Hepatocyte (in vitro differentiated cells): Measurements from ENCODE around the gene CTNNA1. TPM values are rescaled to one million over a fixed set of nuclear protein-coding genes. Genes with fewer than 3 reads are reported as not detected.

ENCODE experiments used
- DNase-seq: peaks from one replicate; pipeline ENCODE4 v3.0.0-alpha.2; 2016; ENCODE audit warnings: low spot score
- H2AFZ ChIP-seq: fragments of 200-600 bp; sonication (generic); 2 replicates; pipeline ENCODE4 v1.6.0; 2016; ENCODE audit warnings: antibody characterized with exemption, mild to moderate bottlenecking
- H3K27ac ChIP-seq: fragments of 200-600 bp; sonication (generic); 2 replicates; pipeline ENCODE4 v1.5.1; 2016; ENCODE audit warnings: mild to moderate bottlenecking
- H3K27me3 ChIP-seq: fragments of 200-600 bp; sonication (generic); 2 replicates; pipeline ENCODE4 v1.6.1; 2016
- H3K36me3 ChIP-seq: fragments of 200-600 bp; sonication (generic); replicated peaks from 2 replicates; pipeline ENCODE4 v1.5.1; 2016; ENCODE audit warnings: low read depth; ENCODE audit not compliant: insufficient read depth
- H3K4me1 ChIP-seq: fragments of 200-600 bp; sonication (generic); 2 replicates; pipeline ENCODE4 v1.5.1; 2016; ENCODE audit warnings: mild to moderate bottlenecking, moderate library complexity; ENCODE audit not compliant: insufficient read depth
- H3K4me2 ChIP-seq: fragments of 200-600 bp; sonication (generic); 2 replicates; pipeline ENCODE4 v1.6.0; 2016
- H3K4me3 ChIP-seq: fragments of 200-600 bp; sonication (generic); 2 replicates; pipeline ENCODE4 v1.5.1; 2016; ENCODE audit warnings: mild to moderate bottlenecking
- H3K79me2 ChIP-seq: fragments of 200-600 bp; sonication (generic); 2 replicates; pipeline ENCODE4 v1.6.0; 2017; ENCODE audit warnings: mild to moderate bottlenecking
- H3K9me2 ChIP-seq: fragments of 200-600 bp; sonication (generic); replicated peaks from 2 replicates; pipeline ENCODE4 v1.6.0; 2017; ENCODE audit warnings: mild to moderate bottlenecking; ENCODE audit not compliant: insufficient read depth
- H3K9me3 ChIP-seq: fragments of 200-600 bp; sonication (generic); 2 replicates; pipeline ENCODE4 v1.5.1; 2016; ENCODE audit warnings: low read depth, mild to moderate bottlenecking
- H4K20me1 ChIP-seq: fragments of 200-600 bp; sonication (generic); 2 replicates; pipeline ENCODE4 v1.6.0; 2016; ENCODE audit warnings: mild to moderate bottlenecking; ENCODE audit not compliant: insufficient read depth, poor library complexity, severe bottlenecking
- EZH2 ChIP-seq: fragments of 200-600 bp; sonication (generic); IDR thresholded peaks from 2 replicates; pipeline ENCODE4 v1.6.1; 2016; ENCODE audit warnings: antibody characterized with exemption, mild to moderate bottlenecking, borderline replicate concordance
- EZH2phosphoT487 ChIP-seq: fragments of 200-600 bp; sonication (generic); IDR thresholded peaks from one replicate; pipeline ENCODE4 v1.6.1; 2018; ENCODE audit warnings: antibody characterized with exemption, mild to moderate bottlenecking, low read depth, moderate library complexity; ENCODE audit not compliant: unreplicated experiment, severe bottlenecking
- WGBS: methylation state at CpG from one replicate; pipeline ENCODE4 v1.1.6; 2016; ENCODE audit warnings: low lambda C conversion rate; ENCODE audit errors: missing lambda C conversion rate; 5-methylcytosine and 5-hydroxymethylcytosine counted together
- polyA plus RNA-seq: library from polyadenylated mRNA; unstranded; fragments of >200 nt; fragmentation: Nextera tagmentation; extraction: Ambion mirVana; gene quantifications from 2 replicates; pipeline ENCODE4 v1.2.1, GENCODE V29; 2016
- total RNA-seq: library from RNA; depleted of rRNA; stranded (reverse); fragments of >200 nt; gene quantifications from 2 replicates; pipeline ENCODE4 v1.2.3, GENCODE V29; 2014
- TF ChIP-seq, protein P1 (sequence below): fragments of 200-600 bp; sonication (generic); IDR thresholded peaks from 2 replicates; pipeline ENCODE4 v1.5.1; 2016; ENCODE audit warnings: antibody characterized with exemption, mild to moderate bottlenecking; ENCODE audit not compliant: poor library complexity

The CTNNA1 gene
- total and polyA plus RNA-seq, 2 experiments from 2014 or later: 152 to 349 TPM

DNA sequence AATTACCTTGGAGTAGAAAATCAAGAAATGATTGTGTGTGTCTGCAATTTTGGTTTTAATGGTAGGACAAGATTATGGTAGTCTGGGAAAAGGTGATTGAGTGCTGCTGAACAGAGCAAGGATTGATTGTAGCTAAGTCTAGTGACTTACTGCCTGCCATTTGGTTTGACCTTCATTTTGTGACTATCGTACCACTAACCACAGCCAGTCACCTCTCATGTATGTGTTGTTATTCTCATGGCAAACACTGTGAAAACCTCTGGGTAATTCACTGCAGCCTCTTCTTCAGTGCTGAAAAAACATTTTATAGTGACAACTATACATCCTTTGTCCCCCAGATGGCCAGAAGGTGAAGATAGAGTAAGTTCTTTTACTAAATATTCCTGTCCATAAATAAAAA, 37.5 kb downstream of the CTNNA1 start:
- Histone ChIP-seq H3K27me3 (no peaks in the 10 kb centered on the region), H3K36me3 (no peaks in the 10 kb centered on the region), H3K27ac (no peak overlapping the region), H3K79me2 (peaks cover 100% of the 10 kb centered on the region), H3K9me3 (no peaks in the 10 kb centered on the region), H2AFZ (no peak overlapping the region), H3K4me2 (no peak overlapping the region), H3K9me2 (no peaks in the 10 kb centered on the region), H3K4me3 (no peak overlapping the region), H4K20me1 (peaks cover 98% of the 10 kb centered on the region), H3K4me1 (peaks cover 2% of the 10 kb centered on the region)
- no peak for TF ChIP-seq EZH2phosphoT487
- TF ChIP-seq EZH2: no peak
- TF ChIP-seq, protein P1, sequence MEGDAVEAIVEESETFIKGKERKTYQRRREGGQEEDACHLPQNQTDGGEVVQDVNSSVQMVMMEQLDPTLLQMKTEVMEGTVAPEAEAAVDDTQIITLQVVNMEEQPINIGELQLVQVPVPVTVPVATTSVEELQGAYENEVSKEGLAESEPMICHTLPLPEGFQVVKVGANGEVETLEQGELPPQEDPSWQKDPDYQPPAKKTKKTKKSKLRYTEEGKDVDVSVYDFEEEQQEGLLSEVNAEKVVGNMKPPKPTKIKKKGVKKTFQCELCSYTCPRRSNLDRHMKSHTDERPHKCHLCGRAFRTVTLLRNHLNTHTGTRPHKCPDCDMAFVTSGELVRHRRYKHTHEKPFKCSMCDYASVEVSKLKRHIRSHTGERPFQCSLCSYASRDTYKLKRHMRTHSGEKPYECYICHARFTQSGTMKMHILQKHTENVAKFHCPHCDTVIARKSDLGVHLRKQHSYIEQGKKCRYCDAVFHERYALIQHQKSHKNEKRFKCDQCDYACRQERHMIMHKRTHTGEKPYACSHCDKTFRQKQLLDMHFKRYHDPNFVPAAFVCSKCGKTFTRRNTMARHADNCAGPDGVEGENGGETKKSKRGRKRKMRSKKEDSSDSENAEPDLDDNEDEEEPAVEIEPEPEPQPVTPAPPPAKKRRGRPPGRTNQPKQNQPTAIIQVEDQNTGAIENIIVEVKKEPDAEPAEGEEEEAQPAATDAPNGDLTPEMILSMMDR: no peak
- WGBS: 96% methylated on average over 1 of the region's 1 CpG
- no peak for DNase-seq

DNA sequence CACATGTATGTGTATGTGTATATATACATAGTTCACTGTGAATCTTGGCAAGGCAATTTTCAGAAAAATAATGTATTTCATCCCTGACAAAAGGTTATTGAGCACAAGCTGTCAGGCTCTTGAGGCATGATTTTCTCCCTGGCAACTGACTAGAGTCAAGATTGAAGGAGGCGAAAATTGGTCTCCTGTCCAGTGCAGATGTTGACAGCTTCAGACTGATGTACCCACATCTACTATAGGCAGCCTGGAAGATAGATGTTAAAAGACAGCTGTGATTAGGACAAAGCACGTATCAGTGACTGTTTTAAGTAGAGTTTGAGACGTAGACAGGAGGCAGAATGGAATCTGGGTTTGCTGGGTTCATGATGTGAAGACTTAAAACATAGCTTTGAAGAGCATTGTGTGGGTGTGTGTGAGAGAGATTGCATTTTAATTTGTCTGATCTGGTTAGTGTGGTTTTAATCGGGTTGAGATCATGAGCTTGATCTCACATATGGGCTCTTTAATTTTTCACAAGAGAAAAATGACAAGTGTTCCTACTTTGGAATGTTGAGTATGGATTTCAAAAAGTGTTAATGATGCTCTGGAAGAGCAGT, 39.1 kb downstream of the CTNNA1 start:
- peaks cover 99% of the 10 kb centered on the region for H4K20me1 ChIP-seq
- no peaks in the 10 kb centered on the region for H3K36me3 ChIP-seq
- no peaks in the 10 kb centered on the region for H3K9me2 ChIP-seq
- no peak overlapping the region for H3K4me3 ChIP-seq
- TF ChIP-seq EZH2 (no peak), EZH2phosphoT487 (no peak)
- TF ChIP-seq, protein P1: no peak
- H3K27ac ChIP-seq: no peak overlapping the region
- WGBS: 81% methylated on average over 4 of the region's 4 CpGs
- no peak overlapping the region for H3K4me2 ChIP-seq
- H3K4me1 ChIP-seq: peaks cover 12% of the 10 kb centered on the region
- no peaks in the 10 kb centered on the region for H3K9me3 ChIP-seq
- no peaks in the 10 kb centered on the region for H3K27me3 ChIP-seq
- H2AFZ ChIP-seq: no peak overlapping the region
- peaks cover 95% of the 10 kb centered on the region for H3K79me2 ChIP-seq
- no peak for DNase-seq

DNA sequence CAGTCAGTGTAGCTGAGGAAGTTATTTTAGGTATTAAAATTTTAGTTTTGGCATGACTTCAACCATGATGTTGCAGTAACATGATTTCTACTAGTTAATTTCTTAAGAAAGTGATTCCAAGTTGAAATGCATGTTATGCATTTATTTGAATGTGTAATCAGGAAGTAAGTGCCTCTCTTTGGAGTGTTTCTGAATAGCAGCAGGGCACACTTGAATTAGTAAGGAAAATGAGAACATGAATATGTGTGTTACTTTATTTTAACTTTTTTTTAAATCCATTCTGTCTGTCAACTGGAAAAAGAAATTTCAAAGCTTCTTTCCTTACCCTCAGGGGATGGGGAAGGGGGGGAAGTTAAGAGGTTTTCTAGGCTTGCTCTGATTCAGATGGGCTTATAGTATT, 40.4 kb downstream of the CTNNA1 start:
- H3K4me1 ChIP-seq: peaks cover 12% of the 10 kb centered on the region
- H2AFZ ChIP-seq: no peak overlapping the region
- no peaks in the 10 kb centered on the region for H3K36me3 ChIP-seq
- no peak overlapping the region for H3K4me3 ChIP-seq
- H3K9me2 ChIP-seq: no peaks in the 10 kb centered on the region
- TF ChIP-seq EZH2phosphoT487 (no peak), EZH2 (no peak)
- TF ChIP-seq, protein P1: no peak
- peaks cover 96% of the 10 kb centered on the region for H4K20me1 ChIP-seq
- DNase-seq: no peak
- H3K79me2 ChIP-seq: peaks cover 95% of the 10 kb centered on the region
- no peaks in the 10 kb centered on the region for H3K9me3 ChIP-seq
- no peak overlapping the region for H3K4me2 ChIP-seq
- H3K27me3 ChIP-seq: no peaks in the 10 kb centered on the region
- no peak overlapping the region for H3K27ac ChIP-seq

DNA sequence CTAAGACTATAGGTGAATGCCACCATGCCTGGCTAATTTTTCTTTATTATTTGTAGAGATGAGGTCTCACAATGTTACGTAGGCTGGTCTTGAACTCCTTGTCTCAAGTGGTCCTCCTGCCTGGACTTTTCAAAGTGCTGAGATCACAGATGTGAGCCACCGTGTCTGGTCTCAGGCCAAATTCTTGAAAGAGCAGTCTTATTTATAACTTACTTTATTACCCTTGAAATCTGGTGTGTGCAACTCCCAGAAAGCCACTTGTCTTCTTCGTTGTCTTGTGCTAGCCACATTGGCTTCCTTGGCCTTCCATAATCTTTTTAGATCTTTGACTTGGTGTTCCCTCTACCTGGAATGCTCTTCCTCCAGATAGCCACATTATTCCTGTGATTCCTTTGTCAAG, 50.1 kb downstream of the CTNNA1 start:
- WGBS: 90% methylated on average over 3 of the region's 3 CpGs
- H2AFZ ChIP-seq: no peak overlapping the region
- DNase-seq: no peak
- no peak for TF ChIP-seq EZH2phosphoT487
- TF ChIP-seq EZH2: no peak
- TF ChIP-seq, protein P1: no peak
- no peaks in the 10 kb centered on the region for H3K9me3 ChIP-seq
- H3K4me3 ChIP-seq: no peak overlapping the region
- H3K4me2 ChIP-seq: no peak overlapping the region
- no peak overlapping the region for H3K27ac ChIP-seq
- no peaks in the 10 kb centered on the region for H3K27me3 ChIP-seq
- H3K4me1 ChIP-seq: no peaks in the 10 kb centered on the region
- H3K79me2 ChIP-seq: peaks cover 100% of the 10 kb centered on the region
- H3K9me2 ChIP-seq: no peaks in the 10 kb centered on the region
- no peaks in the 10 kb centered on the region for H3K36me3 ChIP-seq
- peaks cover 79% of the 10 kb centered on the region for H4K20me1 ChIP-seq
